ENCODE results near the gene TUBB8.
"Not testable (repeated sequence)": the region's sequence is repeated elsewhere in the genome, so short reads cannot be mapped to it uniquely, and the experiment has no call there.

TUBB8 gene

GRCh38 chr10:47864-48263 is 1.2 kb downstream of the TUBB8 start:
- DNase-seq (ENCODE audit: low read depth): not testable (repeated sequence)

- DNase-seq (ENCODE audit: low read depth): not testable (repeated sequence)
Measured at GRCh38 chr10:13315-13635, 35.8 kb downstream of the TUBB8 start.

- DNase-seq (ENCODE audit: low read depth): not testable (repeated sequence)
Measured at GRCh38 chr10:12444-13314, 36.4 kb downstream of the TUBB8 start.

- DNase-seq (ENCODE audit: low read depth): not testable (repeated sequence)
Measured at GRCh38 chr10:11260-11659, 37.8 kb downstream of the TUBB8 start.

GRCh38 chr10:10261-10971 is 38.7 kb downstream of the TUBB8 start:
- DNase-seq (ENCODE audit: low read depth): not testable (repeated sequence)
